ENCODE results near the gene TAF6L. TPM values are rescaled to one million over a fixed set of nuclear protein-coding genes. Genes with fewer than 3 reads are reported as not detected.

The TAF6L gene
- total and polyA plus RNA-seq, 2 donors (not counting 1 experiment from before 2014, with no cell fraction given), result 28.2 to 48.2 TPM

DNA sequence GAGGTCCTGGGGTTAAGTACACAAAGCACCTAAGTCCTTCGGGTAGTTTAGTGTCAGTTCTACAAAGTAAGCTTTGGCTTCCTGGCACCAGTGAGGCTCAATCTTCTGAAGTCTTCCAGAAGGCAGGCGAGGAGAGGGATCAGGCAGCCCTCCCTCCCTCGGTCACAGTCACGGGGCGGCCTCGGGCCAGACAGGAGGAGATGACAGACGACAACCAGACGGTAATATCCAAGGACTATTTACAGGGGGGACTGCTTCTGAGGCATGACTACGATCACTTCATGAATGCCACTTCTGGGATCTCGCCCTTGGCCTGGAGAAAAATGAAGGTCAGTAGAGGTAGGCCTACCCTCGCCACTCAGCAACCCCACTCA, 21.0 kb downstream of the TAF6L start:
- DNase-seq (no peak), ATAC-seq (ENCODE audit: low read depth) (no peak)
- Histone ChIP-seq H3K27ac (ENCODE audit: low read length in 2 of 2) (peak overlapping the region; percentile 65 to 83), H3K4me1 (ENCODE audit: control insufficient read depth in 2 of 2, insufficient read depth in 2 of 2, low read length in 2 of 2) (peaks cover 25 to 34% of the 10 kb centered on the region in 2 donors), H4K20me1 (ENCODE audit: control insufficient read depth, insufficient read depth, low read length, poor library complexity, severe bottlenecking) (peaks cover 15% of the 10 kb centered on the region), H3K4me3 (ENCODE audit: control extremely low read depth in 1 of 5, extremely low read depth in 1 of 5, insufficient read depth in 1 of 5, low read depth in 2 of 5, low read length in 4 of 5) (peak overlapping the region in 4 of 5 experiments; percentile 59 to 94 (median 88)), H3K36me3 (replicated peaks in 1 of 2; ENCODE audit: control extremely low read depth in 1 of 2, control insufficient read depth in 1 of 2, extremely low read depth in 1 of 2, insufficient read depth in 2 of 2, low read length in 1 of 2) (peaks cover 0 to 63% of the 10 kb centered on the region in 2 experiments), H3K4me2 (replicated peaks; ENCODE audit: low read depth, low read length, poor library complexity, severe bottlenecking) (peak overlapping the region; percentile 97), H3K9ac (ENCODE audit: low read length) (peak overlapping the region; percentile 89), H3K9me3 (ENCODE audit: control extremely low read depth in 1 of 3, control insufficient read depth in 2 of 3, insufficient read depth in 1 of 3, low read length in 2 of 3) (no peaks in the 10 kb centered on the region), H3K79me2 (ENCODE audit: control insufficient read depth, insufficient read depth, low read length) (peaks cover 56% of the 10 kb centered on the region), H2AFZ (ENCODE audit: insufficient read depth, low read depth, low read length, poor library complexity, severe bottlenecking) (peak overlapping the region; percentile 77), H3K27me3 (replicated peaks in 1 of 4; ENCODE audit: control extremely low read depth in 1 of 4, control insufficient read depth in 3 of 4, insufficient read depth in 4 of 4, low read length in 3 of 4) (no peaks in the 10 kb centered on the region)
- intact Hi-C loops (cut with micrococcal nuclease), result loop anchor here (1.0 kb wide), 4 partner anchors 13 to 70 kb away; partner anchors contain the start of genes NXF1, POLR2G and TAF6L
- peak overlapping the region; percentile 91 for H3K27ac Mint-ChIP-seq
- peaks cover 44% of the 10 kb centered on the region for H3K4me1 Mint-ChIP-seq
- no peak for TF ChIP-seq CTCF (IDR thresholded peaks at IDR 0.05)
- TF ChIP-seq EZH2 (IDR thresholded peaks at IDR 0.05; ENCODE audit: borderline replicate concordance, insufficient read depth, low read depth, low read length, poor library complexity, severe bottlenecking), result no peak
- peak overlapping the region; percentile 91 for H3K4me3 Mint-ChIP-seq
- H3K27me3 Mint-ChIP-seq, result no peaks in the 10 kb centered on the region
- ChIA-PET CTCF (interaction anchor here (0.6 kb wide), 1 partner anchor 911 kb away, joined by 3 read pairs; no protein-coding TSS in a partner anchor), POLR2A (interaction anchor here (0.9 to 2.7 kb wide), 3 partner anchors 12 to 146 kb away, joined by 3 to 19 read pairs (median 4); partner anchors contain the start of genes GANAB and WDR74)
- 14% methylated on average over 6 of the region's 11 CpGs for WGBS (ENCODE audit: insufficient coverage)
- H3K9me3 Mint-ChIP-seq (ENCODE audit: insufficient read depth), result no peaks in the 10 kb centered on the region

- Histone ChIP-seq H3K9ac (ENCODE audit: low read length) (no peak overlapping the region), H3K4me1 (ENCODE audit: control insufficient read depth in 2 of 2, insufficient read depth in 2 of 2, low read length in 2 of 2) (peaks cover 17 to 20% of the 10 kb centered on the region in 2 donors), H3K4me3 (ENCODE audit: control extremely low read depth in 1 of 5, extremely low read depth in 1 of 5, insufficient read depth in 1 of 5, low read depth in 2 of 5, low read length in 4 of 5) (no peak overlapping the region), H3K79me2 (ENCODE audit: control insufficient read depth, insufficient read depth, low read length) (peaks cover 48% of the 10 kb centered on the region), H2AFZ (ENCODE audit: insufficient read depth, low read depth, low read length, poor library complexity, severe bottlenecking) (no peak overlapping the region), H4K20me1 (ENCODE audit: control insufficient read depth, insufficient read depth, low read length, poor library complexity, severe bottlenecking) (peaks cover 6% of the 10 kb centered on the region), H3K36me3 (replicated peaks in 1 of 2; ENCODE audit: control extremely low read depth in 1 of 2, control insufficient read depth in 1 of 2, extremely low read depth in 1 of 2, insufficient read depth in 2 of 2, low read length in 1 of 2) (peaks cover 3 to 77% of the 10 kb centered on the region in 2 experiments), H3K27ac (ENCODE audit: low read length in 2 of 2) (no peak overlapping the region), H3K4me2 (replicated peaks; ENCODE audit: low read depth, low read length, poor library complexity, severe bottlenecking) (no peak overlapping the region), H3K9me3 (ENCODE audit: control extremely low read depth in 1 of 3, control insufficient read depth in 2 of 3, insufficient read depth in 1 of 3, low read length in 2 of 3) (no peaks in the 10 kb centered on the region), H3K27me3 (replicated peaks in 1 of 4; ENCODE audit: control extremely low read depth in 1 of 4, control insufficient read depth in 3 of 4, insufficient read depth in 4 of 4, low read length in 3 of 4) (no peaks in the 10 kb centered on the region)
- no peak for ATAC-seq (ENCODE audit: low read depth)
- H3K4me3 Mint-ChIP-seq, result no peak overlapping the region
- no peak for DNase-seq
- TF ChIP-seq EZH2 (IDR thresholded peaks at IDR 0.05; ENCODE audit: borderline replicate concordance, insufficient read depth, low read depth, low read length, poor library complexity, severe bottlenecking) (no peak), CTCF (IDR thresholded peaks at IDR 0.05) (no peak)
- peak overlapping the region; percentile 27 for H3K27ac Mint-ChIP-seq
- H3K4me1 Mint-ChIP-seq, result peaks cover 28% of the 10 kb centered on the region
- H3K9me3 Mint-ChIP-seq (ENCODE audit: insufficient read depth), result no peaks in the 10 kb centered on the region
- no peaks in the 10 kb centered on the region for H3K27me3 Mint-ChIP-seq
- ChIA-PET POLR2A (interaction anchor here (1.0 to 1.3 kb wide), 2 partner anchors 46 to 88 kb away, joined by 3 to 7 read pairs; no protein-coding TSS in a partner anchor), CTCF (interaction anchor here (0.5 to 1.8 kb wide), 5 partner anchors 8 to 14 kb away, joined by 3 to 8 read pairs (median 3); no protein-coding TSS in a partner anchor)
- intact Hi-C loops (cut with micrococcal nuclease), result no loop called here
- WGBS (ENCODE audit: insufficient coverage), result 98% methylated on average over 7 of the region's 8 CpGs
Observed at GRCh38 chr11:62794201-62794775, 23.1 kb downstream of the TAF6L start.

Measured in B cell (primary cell).